C4-2B (cell line): ENCODE measurements around the gene HLA-E.
"Not testable (repeated sequence)": the region's sequence is repeated elsewhere in the genome, so short reads cannot be mapped to it uniquely, and the experiment has no call there.

Source experiments
- H3K27ac ChIP-seq: fragments of 450-650 bp; 2 replicates; pipeline ENCODE4 v1.5.1; 2017
- CTCF ChIP-seq: fragments of 450-650 bp; conservative IDR thresholded peaks from 2 replicates; pipeline ENCODE4 v1.5.1; 2017; ENCODE audit warnings: mild to moderate bottlenecking
- ZFX ChIP-seq: fragments of 450-650 bp; IDR thresholded peaks from 2 replicates; pipeline ENCODE4 v1.6.1; 2017

The HLA-E gene

GRCh38 chr6:30481965-30482644, 7.2 kb upstream of the HLA-E start:
- H3K27ac ChIP-seq = not testable (repeated sequence)
- TF ChIP-seq CTCF = peak; percentile 83

GRCh38 chr6:30483677-30484279, 5.5 kb upstream of the HLA-E start:
- TF ChIP-seq ZFX (no peak), CTCF (peak; percentile 63)
- no peak overlapping the region for H3K27ac ChIP-seq

- H3K27ac ChIP-seq = no peak overlapping the region
- TF ChIP-seq CTCF = no peak
- no peak for TF ChIP-seq ZFX
Measured at GRCh38 chr6:30485236-30485635, 4.1 kb upstream of the HLA-E start.

- no peak overlapping the region for H3K27ac ChIP-seq
- TF ChIP-seq CTCF (no peak), ZFX (no peak)
Measured at GRCh38 chr6:30487926-30488325, 1.4 kb upstream of the HLA-E start.

- H3K27ac ChIP-seq = not testable (repeated sequence)
Measured at GRCh38 chr6:30488697-30489080, 620 bp upstream of the HLA-E start.

GRCh38 chr6:30490026-30490876, 942 bp downstream of the HLA-E start:
- no peak for TF ChIP-seq ZFX
- TF ChIP-seq CTCF = no peak
- H3K27ac ChIP-seq = peak overlapping the region; percentile 60

- not testable (repeated sequence) for H3K27ac ChIP-seq
Measured at GRCh38 chr6:30491291-30491953, 2.1 kb downstream of the HLA-E start.
